H1 (cell line): ENCODE results near the gene KANSL2.

Source experiments
- EP300 ChIP-seq, 2 experiments: IDR thresholded peaks; 1 replicate in 1 of 2; 2 replicates in 1 of 2; pipeline ENCODE4 v1.6.1; 2011 to 2012; ENCODE audit warnings: low read depth in 2 of 2, low read length in 2 of 2, mild to moderate bottlenecking in 2 of 2, borderline replicate concordance in 1 of 2, inconsistent platforms in 1 of 2, moderate library complexity in 1 of 2
- USF2 ChIP-seq: IDR thresholded peaks from 2 replicates; pipeline ENCODE4 v1.6.1; 2011; ENCODE audit warnings: low read length, improper control_type of control experiment

- no peak for TF ChIP-seq EP300 (IDR thresholded peaks at IDR 0.05; ENCODE audit: borderline replicate concordance in 1 of 2, low read depth in 2 of 2, low read length in 2 of 2)
- no peak for TF ChIP-seq USF2
These were observed 1.2 kb downstream of the KANSL2 start for GRCh38 chr12:48680861-48681260.
